Measurements from ENCODE around the gene ROR1.
"Not testable (repeated sequence)": the region's sequence is repeated elsewhere in the genome, so short reads cannot be mapped to it uniquely, and the experiment has no call there.

Gene ROR1

GRCh38 chr1:63794354-63794753, 20.5 kb downstream of the ROR1 start:
- no peak for DNase-seq

DNA sequence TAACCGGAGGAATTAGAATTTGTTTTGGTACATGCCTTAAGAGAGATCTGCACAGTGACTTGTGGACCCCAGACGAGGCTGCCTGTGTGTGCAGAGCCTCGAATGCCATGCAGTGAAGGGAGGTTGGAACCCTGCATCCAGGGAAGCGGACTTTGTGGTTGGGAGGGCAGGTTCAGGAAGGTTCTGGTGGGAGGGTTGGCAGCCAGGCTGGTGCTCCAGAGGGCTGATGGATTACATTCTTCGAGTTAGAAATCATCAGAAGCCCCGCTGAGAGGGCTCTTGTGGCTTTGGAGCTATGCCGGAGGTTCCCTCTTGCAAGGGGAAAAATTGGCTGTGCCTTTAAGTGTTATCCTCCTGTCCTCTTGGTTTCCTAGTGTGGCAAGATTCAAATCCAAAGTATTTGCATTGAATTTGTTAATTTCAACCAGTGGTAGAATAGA, 21.1 kb downstream of the ROR1 start:
- no peak for DNase-seq

- no peak for DNase-seq
Measured at GRCh38 chr1:63795455-63795854, 21.6 kb downstream of the ROR1 start.

DNA sequence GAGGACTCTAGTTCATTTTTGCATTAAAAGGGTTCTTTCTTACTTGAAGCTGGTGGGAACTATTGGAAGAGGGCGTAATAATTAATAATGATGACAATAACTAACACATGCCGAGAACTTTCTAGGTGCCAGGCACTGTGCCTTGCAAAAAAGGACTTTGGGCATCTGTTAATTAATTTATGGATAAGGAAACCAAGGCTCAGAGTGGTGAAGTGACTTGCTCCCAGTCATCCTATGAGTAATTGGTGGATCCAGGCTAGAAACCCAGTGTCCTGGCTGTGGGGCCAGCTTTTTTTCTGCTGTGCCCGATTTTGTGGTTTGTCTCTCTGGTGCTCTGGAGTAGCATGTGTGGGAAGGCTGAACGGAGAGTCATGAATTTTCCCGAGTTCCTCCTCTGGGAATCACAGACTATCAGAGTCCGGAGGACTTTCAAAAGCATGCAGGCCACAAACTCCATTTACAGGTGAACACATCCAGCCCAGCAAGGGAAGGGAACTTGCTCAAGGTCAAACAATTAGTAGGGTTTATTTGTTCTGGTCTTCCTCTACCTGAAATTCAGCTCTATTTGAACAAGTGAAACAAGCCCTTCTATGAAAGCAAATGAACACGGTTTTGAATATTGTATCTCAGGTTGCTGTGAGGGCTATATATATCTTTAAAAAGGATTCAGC, 23.4 kb downstream of the ROR1 start:
- no peak for DNase-seq

GRCh38 chr1:63798284-63798683, 24.5 kb downstream of the ROR1 start:
- no peak for DNase-seq

DNA sequence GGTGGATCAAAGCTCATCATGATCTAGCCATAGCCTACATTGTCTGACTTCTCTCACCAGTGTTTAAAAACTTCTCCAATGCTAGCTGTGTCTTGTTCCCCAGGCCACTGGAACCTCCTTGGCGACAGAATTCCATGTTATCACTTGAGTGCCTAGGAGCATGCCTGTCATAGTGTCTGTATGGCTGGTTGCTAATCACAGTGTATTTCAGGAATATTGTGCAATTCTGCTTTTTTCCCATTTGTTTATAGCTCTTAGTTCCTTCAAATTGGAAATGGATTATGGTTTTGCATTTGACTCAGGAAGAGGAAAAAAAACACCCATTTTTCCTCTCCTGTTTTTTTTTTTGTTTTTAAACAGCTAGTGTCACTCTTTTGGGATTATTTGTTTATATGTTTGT, 25.5 kb downstream of the ROR1 start:
- no peak for DNase-seq

GRCh38 chr1:63799820-63800219, 26.0 kb downstream of the ROR1 start:
- DNase-seq, result no peak

GRCh38 chr1:63802109-63802508, 28.3 kb downstream of the ROR1 start:
- DNase-seq, result no peak

GRCh38 chr1:63804829-63805484, 31.1 kb downstream of the ROR1 start:
- DNase-seq, result no peak

DNA sequence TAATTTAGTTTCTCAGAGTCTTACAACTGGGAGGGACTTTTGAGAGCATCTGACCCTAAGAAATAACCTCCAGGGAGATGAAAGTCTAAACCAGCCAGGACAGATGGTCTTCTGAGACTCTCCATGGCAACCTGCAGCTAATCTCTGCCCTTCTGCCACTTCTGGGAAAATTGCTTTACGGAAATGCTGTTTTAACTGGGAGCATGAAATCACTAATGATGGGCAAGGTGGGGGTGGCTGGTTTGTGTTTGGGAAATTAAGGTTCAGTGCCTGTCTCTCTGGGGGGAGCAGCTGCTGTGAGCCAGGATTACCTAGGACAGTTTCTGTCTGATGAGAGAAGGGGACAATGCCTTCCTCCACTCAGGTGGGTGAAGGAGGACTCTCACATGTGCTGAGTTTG, 33.2 kb downstream of the ROR1 start:
- no peak for DNase-seq

DNA sequence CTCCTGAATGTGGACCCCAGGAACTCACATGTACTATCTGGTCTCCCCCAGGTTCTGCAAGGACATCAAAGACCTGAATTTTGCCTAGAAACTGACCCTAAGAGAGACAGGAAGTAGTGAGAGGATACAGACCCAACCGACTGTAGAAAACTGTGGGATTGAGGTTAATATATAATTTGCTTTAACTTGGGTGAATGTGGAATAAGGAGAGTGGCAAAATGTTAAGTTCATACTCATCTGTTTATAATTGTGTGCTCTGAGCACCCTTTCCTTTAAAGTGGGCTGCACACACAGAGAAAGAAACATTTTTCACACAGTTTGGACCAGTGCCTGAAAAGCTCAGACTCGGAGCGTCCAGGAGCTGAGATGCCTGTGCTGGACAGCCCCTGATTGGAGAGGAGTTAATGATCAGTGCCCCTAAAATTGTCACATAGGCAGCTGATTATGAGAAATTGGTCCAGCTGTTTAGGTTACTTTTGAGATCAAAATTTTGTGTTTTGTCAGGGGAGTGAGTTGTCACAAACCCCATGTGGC, 37.2 kb downstream of the ROR1 start:
- DNase-seq, result no peak

DNA sequence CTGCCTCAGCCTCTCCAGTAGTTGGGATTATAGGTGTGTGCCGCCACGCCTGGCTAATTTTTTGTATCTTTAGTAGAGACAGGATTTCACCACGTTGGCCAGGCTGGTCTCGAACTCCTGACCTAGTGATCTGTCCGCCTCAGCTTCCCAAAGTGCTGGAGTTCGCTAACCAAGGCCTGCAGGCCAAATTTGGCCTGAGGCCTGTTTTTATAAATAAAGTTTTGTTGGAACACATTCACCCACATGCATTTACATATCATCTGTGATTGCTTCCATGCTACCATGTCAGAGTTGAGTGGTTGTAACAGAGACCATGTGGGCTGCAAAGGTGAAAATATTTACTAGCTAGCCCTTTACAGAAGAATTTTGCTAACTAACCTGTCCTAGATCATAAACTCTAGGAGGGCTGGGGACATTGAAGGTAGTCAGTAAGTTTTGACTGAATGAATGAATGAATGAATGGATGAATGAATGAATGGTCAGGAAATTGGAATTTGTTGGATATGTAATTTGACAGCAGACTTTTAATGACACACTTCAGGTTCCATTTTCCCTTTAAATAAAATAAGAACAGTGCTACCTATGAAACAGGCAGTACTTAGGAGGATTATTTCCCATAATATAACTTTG, 38.4 kb downstream of the ROR1 start:
- DNase-seq, result no peak

DNA sequence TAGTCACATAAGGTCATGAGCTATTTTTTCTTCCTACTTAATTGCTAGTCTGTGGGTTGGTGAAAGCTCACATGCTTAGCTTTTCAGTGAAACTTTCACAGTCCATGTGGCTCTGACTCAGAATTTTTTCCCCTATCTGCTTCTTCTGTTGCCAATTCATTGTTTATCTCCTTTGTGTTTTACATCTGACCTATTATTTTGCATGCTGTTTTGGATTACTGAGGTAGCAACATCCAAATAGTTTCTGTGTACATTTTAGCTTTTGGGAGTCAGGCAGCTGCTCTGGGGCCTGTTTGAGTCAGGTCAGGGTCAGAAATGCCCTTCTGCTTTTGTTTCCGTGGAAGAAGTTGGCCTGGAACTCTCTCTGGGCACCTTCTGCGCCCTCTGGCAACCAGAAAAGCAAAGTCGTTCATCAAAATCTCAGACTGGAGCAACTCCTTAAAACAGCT, 40.0 kb downstream of the ROR1 start:
- DNase-seq, result peak; percentile 65

- DNase-seq, result not testable (repeated sequence)
Measured at GRCh38 chr1:63816217-63816815, 42.5 kb downstream of the ROR1 start.

DNA sequence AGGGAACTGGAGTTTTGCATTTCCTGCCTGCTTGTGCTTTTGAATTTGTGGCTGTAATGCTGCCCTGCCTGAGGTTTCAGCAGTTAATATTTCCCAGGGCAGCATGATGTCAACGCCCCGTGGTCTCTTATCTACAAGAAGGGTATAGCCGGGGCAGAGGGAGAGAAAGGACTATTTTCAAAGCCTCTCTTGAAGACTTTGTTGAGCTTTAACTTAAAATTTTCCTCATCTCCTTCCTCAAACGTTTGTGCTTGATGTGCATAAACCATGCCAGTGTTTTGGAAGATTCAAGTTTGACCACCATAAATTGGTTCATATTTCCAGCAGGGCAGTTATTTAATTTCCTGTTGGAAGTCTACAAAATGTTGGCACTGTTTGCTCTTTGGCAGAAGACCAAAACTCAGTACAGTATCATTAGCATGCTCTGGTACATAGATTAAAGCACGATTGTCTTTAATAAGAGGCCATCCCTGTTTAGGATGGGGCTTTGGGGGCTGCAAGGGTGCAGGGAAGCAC, 43.4 kb downstream of the ROR1 start:
- DNase-seq, result no peak

DNA sequence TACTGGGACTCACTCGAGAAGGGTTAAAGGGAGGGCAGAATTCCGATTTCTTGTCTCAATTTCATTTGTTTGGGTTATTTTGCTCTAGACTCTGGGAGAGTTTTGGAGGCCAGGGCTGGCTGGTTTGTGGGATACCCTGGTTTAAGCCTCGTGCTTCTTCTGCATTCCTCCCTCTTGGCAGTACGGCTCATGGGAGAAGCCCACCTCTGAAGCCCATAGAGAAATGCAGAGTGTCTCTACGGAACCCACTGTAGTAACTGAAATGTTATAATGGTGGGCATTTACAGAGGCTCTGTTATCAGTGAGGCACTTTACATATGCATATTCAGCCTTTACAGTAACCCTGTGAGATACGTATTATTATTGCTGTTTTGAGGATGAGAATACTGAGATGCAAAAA, 43.9 kb downstream of the ROR1 start:
- DNase-seq, result no peak

DNA sequence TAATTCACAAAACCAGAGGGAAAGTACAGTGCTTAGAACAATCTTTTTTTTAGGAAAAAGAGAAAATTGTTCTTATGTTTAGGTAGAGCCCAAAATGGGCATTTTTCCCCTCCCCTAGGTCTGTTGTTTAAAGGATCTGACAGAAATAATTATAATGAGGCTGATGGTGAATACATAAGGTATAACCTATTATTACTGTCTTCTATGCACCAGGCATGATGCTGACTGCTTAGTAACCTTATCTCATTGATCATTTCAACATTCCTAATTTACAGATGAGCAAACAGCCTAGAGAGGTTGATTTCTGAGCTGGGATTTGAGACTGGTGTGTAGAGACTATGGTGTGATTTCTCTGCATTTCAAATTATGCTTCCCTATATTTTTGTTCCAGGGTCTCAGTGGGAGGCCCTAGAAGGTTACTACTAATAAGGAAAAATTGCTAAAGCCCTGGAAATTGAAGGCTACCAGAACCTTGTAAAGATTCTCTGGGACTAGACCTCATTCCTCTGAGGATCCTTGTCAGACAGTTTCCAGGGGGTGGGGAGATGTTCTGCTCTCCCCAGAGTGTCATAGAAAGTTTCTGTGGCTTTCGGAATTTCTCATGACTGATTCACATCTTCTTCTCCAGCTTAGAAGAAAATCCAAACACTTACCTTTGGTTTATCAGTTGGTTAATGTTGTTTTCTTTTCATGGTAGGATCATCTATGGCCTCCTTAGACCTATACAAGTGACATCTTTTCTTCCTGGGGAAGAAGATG, 44.9 kb downstream of the ROR1 start:
- DNase-seq, result no peak

GRCh38 chr1:63819795-63820194, 46.0 kb downstream of the ROR1 start:
- no peak for DNase-seq

DNA sequence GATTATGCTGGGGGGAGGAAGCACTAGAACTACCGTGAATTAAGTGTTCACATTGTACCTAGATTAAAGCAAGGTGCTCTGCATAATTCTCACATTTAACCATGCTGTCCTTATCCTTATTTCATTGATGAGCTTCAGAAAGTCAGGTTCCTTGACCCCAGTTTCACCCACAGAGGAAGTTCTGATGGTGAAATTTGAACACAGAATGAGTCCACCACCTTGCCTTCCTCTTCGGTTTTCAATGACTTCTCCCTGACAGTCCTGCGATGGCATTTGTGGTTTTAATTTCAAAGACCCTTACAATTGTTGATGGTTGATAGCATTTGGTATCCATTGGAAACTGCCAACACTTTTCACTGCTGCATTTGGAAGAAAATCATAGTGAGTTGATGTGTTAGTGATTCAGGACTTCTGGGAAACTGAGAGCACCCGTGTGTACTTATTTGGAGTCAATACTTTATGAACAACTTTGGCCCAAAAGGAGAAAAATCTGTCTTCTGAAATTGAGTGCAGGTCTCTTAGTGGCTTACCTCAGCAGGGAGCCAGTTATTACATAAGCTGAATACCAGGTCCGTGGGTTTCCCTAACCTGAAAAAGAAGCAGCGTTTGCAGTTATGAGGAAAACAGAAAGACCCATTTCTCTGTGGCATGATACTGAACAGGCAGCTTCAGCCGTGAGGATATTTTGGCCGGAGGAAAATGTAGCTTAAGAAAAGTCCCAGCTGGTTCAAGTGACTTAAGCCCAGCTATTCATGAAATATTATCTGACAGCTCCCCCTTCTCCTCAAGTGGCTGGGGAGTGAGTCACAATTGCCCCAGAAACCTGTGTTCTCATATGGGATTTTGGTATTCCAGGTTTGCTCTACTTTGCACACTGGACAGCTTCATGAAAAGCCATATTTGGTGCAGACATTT, 47.5 kb downstream of the ROR1 start:
- DNase-seq, result peak; percentile 20

DNA sequence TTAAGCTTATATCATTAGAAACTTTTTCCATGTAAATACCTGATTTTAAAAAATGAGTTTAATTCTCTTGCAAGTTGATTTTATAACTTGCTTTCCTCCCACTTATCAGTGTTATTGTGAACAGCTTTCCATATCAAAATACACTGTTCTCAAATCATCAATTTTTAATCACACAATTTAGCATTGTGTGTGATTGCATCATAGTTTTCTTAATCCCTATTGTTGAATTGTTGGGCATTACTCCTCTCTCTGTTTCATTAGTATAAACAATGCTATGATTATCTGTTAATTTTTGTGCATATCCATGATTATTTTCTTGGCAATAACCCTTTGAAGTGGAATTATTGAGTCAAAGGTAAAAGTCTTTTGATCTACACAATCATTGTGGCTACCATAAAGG, 48.7 kb downstream of the ROR1 start:
- DNase-seq, result no peak

- DNase-seq, result no peak
Measured at GRCh38 chr1:63824451-63824850, 50.6 kb downstream of the ROR1 start.

Data from suppressor macrophage treated with lipopolysaccharide for 4 hours (primary cell).